ENCODE measurements around the gene SKI.

- no peak for TF ChIP-seq MTA3 (IDR thresholded peaks at IDR 0.05; ENCODE audit: borderline replicate concordance, low read length)
- TF ChIP-seq RAD21 (IDR thresholded peaks at IDR 0.05; ENCODE audit: insufficient read depth, low read depth, low read length): no peak
- TF ChIP-seq NRF1 (conservative IDR thresholded peaks at IDR 0.05; ENCODE audit: low read depth, low read length): no peak
- TF ChIP-seq BACH1 (IDR thresholded peaks at IDR 0.05; ENCODE audit: borderline replicate concordance): no peak
- TF ChIP-seq CTCF (IDR thresholded peaks at IDR 0.05 in 2 of 3, conservative IDR thresholded peaks at IDR 0.05 in 1 of 3; ENCODE audit: control insufficient read depth in 2 of 3, extremely low read depth in 1 of 3, insufficient read depth in 1 of 3, low read depth in 3 of 3, low read length in 3 of 3): no peak
These were observed 24.3 kb downstream of the SKI start for GRCh38 chr1:2252423-2252822.
